Effector memory CD4-positive, alpha-beta T cell (primary cell): Measurements from ENCODE around the gene PLEKHM1.
"Not testable (repeated sequence)": the region's sequence is repeated elsewhere in the genome, so short reads cannot be mapped to it uniquely, and the experiment has no call there.

Source experiments
- DNase-seq, 3 donors: peaks; one replicate each; pipeline ENCODE4 v3.0.0-alpha.2; 2020
- H3K27ac ChIP-seq: 2 replicates; pipeline ENCODE4 v1.7.0; 2013; ENCODE audit warnings: mild to moderate bottlenecking, low read length, moderate library complexity; ENCODE audit not compliant: insufficient read depth, poor library complexity, severe bottlenecking
- H3K27me3 ChIP-seq: replicated peaks from 2 replicates; pipeline ENCODE4 v1.7.0; 2013; ENCODE audit warnings: mild to moderate bottlenecking, low read length; ENCODE audit not compliant: insufficient read depth, control insufficient read depth, poor library complexity, severe bottlenecking
- H3K36me3 ChIP-seq: 2 replicates; pipeline ENCODE4 v1.7.0; 2013; ENCODE audit warnings: mild to moderate bottlenecking, low read length, moderate library complexity; ENCODE audit not compliant: control insufficient read depth, insufficient read depth
- H3K4me1 ChIP-seq: 2 replicates; pipeline ENCODE4 v1.7.0; 2013; ENCODE audit warnings: low read length, mild to moderate bottlenecking; ENCODE audit not compliant: control insufficient read depth, insufficient read depth, poor library complexity, severe bottlenecking
- H3K4me3 ChIP-seq: 2 replicates; pipeline ENCODE4 v1.7.0; 2013; ENCODE audit warnings: low read length, low read depth, mild to moderate bottlenecking; ENCODE audit not compliant: insufficient read depth, poor library complexity, severe bottlenecking
- H3K9me3 ChIP-seq: 2 replicates; pipeline ENCODE4 v1.7.0; 2013; ENCODE audit warnings: mild to moderate bottlenecking, low read length, moderate library complexity; ENCODE audit not compliant: control insufficient read depth

PLEKHM1 gene

DNA sequence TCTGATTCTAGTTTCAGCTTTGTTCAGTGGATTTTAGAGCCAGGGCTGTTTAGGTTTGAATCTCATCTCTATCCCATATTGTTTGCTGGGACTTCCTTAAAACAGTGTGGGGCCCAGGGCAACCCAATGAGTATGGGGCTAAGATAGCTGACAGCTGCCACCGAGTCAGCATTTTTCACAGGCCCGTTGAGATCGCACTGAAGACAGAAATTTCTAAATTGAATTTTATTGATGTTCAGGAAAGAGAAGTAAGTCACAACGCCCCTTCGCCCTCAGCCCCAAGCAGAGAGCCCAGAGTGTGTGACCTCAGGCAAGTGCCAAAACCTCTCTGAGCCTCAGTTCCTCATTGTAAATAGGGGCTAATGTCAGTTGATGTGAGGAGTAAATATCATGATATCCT is 4.0 kb upstream of the PLEKHM1 start:
- not testable (repeated sequence) for H3K9me3 ChIP-seq, DNase-seq, H3K4me3 ChIP-seq, H3K4me1 ChIP-seq, H3K36me3 ChIP-seq, H3K27ac ChIP-seq, H3K27me3 ChIP-seq

DNA sequence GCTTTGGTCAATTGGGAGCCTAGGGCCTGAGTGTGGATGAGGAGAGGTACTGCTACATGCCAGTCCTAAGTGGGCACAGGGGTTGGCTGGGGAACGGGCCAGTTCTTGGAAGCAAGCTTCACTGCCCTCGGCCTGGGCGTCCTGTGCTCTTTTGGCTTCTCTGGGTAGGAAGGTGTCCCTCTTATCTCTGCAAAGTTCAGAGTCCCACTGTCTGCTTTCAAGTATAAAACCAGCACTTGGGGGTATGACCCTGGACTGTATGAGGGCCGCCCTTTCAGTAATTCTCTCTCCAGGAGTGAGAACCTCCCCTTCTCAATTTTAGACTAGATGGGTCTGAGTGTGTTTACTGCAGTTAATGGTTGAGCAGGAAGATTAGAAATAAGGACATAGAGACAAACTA is 1.6 kb upstream of the PLEKHM1 start:
- H3K27me3 ChIP-seq, H3K9me3 ChIP-seq, H3K36me3 ChIP-seq, H3K4me1 ChIP-seq, H3K27ac ChIP-seq, H3K4me3 ChIP-seq, DNase-seq: not testable (repeated sequence)

DNA sequence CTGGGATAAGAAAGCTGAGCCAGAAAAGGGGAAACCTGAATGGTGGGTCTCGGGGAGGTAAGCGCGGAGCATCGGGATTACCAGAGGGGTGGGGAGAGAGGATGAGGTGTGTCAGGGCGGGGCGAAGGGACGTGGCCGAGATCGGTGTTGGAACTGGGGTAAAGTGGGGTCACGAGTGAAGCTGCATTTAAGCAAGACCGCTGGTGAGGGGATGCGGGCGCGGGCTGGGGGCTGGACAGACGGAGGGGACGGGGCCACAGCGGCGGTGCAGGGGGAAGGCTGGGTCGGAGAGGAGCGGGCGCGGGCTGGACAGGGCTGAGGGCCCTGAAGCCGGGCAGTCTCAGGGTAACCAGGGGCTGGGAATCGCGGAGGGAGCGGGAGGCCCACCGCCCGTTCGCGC is 323 bp downstream of the PLEKHM1 start:
- H3K36me3 ChIP-seq, H3K9me3 ChIP-seq, H3K4me1 ChIP-seq, H3K27me3 ChIP-seq: not testable (repeated sequence)
- DNase-seq, result peak in 1 of 3 donors; percentile 3
- peak overlapping the region; percentile 55 for H3K4me3 ChIP-seq
- H3K27ac ChIP-seq, result peak overlapping the region; percentile 65

DNA sequence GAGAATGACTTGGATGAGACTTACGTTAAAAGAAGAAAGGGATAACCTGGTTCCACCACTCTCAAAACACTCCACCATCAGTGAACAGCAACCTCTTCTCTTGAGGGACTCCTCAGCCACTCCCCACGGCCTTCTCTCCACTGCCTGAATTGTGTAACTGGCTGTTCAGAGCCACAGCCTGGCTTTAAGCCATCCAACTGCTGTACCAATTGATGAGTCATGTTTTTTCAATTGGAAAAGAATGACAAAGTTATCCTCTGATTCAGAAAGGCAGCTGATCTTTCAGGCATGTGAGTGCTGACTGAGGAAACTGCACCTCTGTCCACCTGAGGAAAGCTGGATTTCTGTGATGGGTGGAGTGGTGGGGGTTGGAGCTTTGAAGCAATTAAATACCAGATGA is 2.8 kb downstream of the PLEKHM1 start:
- H3K27ac ChIP-seq, DNase-seq, H3K36me3 ChIP-seq, H3K27me3 ChIP-seq, H3K4me3 ChIP-seq, H3K4me1 ChIP-seq, H3K9me3 ChIP-seq: not testable (repeated sequence)

DNA sequence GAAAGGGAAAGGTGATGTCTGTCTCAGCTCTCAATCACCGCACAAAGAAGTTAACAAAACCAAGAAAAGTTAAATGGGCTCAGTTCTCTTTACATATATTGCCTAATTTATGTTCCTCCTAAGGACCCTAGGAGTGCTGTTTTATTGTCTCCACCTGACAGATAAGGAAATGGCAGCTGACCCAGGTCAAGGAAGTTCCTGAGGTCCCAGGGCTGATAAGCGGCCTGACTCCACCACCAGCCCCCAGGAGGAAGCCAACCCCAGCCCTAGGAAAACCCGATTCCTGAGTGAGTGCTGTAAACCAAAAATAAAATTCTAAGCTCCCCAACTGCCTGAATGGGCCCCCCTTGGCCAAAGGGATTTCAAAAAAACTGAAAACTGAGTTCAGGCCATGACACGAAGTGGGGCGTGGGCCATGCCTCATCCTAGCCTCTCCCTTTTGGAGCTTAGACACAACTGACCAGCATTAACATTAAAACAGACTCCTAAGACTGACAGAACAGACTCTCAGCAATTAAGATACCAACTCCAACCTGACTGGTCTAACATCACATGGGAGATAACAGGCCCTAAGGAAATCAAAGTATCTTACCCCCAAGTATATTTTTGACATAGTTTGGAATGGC is 6.8 kb downstream of the PLEKHM1 start:
- not testable (repeated sequence) for H3K27me3 ChIP-seq, H3K4me1 ChIP-seq, H3K27ac ChIP-seq, H3K4me3 ChIP-seq, H3K9me3 ChIP-seq, H3K36me3 ChIP-seq, DNase-seq

DNA sequence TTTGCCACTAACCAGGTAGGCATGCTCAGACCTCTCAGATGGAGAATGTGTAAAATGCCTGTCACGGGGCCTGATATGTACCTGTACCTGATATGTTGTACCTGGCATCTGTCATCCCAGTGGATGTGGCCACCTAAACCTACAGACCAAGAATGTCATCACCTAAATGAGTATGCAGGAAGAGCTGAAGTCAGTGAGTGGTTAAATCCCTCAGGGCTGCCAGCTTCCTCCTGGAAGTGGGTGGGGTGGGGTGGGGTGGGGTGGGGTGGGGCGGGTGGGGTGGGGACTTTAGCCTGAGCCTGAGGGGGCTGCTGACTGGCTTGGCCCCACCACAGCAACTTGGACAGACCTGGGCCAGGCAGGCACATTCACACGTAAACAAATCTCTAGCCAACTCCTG is 7.3 kb downstream of the PLEKHM1 start:
- not testable (repeated sequence) for H3K27ac ChIP-seq, H3K4me3 ChIP-seq, DNase-seq, H3K27me3 ChIP-seq, H3K4me1 ChIP-seq, H3K9me3 ChIP-seq, H3K36me3 ChIP-seq

DNA sequence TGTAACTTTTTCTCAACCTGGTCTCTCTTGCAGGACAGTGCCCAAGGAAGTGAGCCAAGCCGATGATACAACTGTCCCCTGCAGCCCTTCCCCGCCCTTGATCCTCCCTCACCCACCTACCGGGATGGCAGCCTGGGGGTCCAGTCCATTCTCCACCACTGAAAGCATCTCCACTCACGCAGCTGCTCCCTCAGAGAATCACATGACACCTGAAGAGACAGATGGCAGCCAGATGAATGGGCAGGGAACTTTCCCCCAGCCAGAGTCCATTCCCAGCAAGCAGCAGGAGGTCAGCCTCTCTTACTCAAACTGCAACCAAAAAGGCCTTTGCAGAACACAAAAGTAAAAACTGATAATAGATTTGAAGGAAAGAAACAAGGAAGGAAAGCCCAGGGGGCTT is 8.2 kb downstream of the PLEKHM1 start:
- H3K27ac ChIP-seq, H3K4me3 ChIP-seq, H3K9me3 ChIP-seq, H3K4me1 ChIP-seq, DNase-seq, H3K27me3 ChIP-seq, H3K36me3 ChIP-seq: not testable (repeated sequence)

DNA sequence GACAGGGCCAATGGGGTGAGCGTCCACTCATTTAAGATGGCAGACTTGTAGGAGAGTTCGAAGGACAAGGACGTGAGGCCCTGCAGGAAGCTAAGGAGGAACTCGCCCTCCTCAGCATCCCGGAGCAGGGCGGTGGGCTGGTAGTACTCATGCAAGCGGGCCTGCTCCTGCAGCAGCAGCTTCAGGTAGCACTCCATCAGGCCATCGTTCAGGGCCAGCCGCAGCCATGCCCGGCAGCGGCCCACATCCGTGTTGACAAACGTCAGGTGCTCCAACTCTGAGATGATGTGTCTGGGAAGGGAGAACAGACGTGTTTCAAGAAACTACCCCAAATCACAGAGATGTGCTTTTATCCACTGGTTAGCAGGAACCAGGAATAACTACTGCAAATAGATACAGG is 15.1 kb downstream of the PLEKHM1 start:
- not testable (repeated sequence) for H3K27ac ChIP-seq, H3K9me3 ChIP-seq, H3K4me1 ChIP-seq, H3K4me3 ChIP-seq, H3K36me3 ChIP-seq, H3K27me3 ChIP-seq, DNase-seq

DNA sequence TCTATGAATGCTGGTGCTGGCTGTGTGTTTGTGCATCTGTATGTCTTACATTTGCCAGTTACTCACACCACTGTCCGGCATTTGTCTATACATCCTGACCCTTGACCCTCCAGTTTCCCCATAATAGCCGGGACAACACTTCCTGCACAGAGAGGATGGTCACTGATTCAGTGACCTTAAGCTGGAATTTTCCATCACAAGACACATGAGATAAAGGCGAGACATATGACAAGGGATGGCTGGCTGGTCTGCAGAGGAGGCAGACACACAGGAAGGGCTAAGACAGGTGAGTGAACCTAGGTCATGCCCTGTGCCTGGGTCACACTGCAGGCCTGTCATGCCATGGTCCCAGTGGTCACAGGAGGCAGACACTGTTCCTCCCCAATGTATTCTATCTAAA is 18.3 kb downstream of the PLEKHM1 start:
- not testable (repeated sequence) for H3K4me1 ChIP-seq, H3K9me3 ChIP-seq, H3K27ac ChIP-seq, H3K36me3 ChIP-seq, H3K27me3 ChIP-seq, DNase-seq, H3K4me3 ChIP-seq

DNA sequence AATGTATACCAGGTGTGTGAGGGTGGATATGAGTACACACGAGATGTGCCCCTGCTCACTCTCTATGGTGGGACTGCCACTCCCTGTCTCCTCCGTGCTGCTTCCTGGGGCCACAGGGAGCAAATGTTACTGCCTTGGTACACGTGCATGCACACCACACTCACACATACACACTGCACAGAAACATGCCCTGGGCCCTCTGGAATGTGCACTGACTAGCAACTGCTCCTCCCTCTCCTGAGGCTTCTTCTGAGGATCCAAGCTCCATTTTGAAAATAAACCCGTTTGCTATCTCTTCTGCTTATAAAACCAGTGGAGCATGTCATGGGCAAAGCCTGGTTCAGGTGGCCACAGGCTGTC is 21.3 kb downstream of the PLEKHM1 start:
- DNase-seq, H3K27me3 ChIP-seq, H3K36me3 ChIP-seq, H3K27ac ChIP-seq, H3K9me3 ChIP-seq, H3K4me1 ChIP-seq, H3K4me3 ChIP-seq: not testable (repeated sequence)
